IMR-90 (cell line): Measurements from ENCODE around the gene TEX48.

Experiments
- CEBPB ChIP-seq: IDR thresholded peaks from 2 replicates; pipeline ENCODE4 v1.6.1; 2012; ENCODE audit warnings: low read depth, low read length, improper control_type of control experiment
- CTCF ChIP-seq: conservative IDR thresholded peaks from 2 replicates; pipeline ENCODE4 v1.5.1; 2012; ENCODE audit warnings: mild to moderate bottlenecking, low read depth, low read length, improper control_type of control experiment
- ELK1 ChIP-seq: fragments of 150-350 bp; IDR thresholded peaks from 2 replicates; pipeline ENCODE4 v1.6.1; 2016; ENCODE audit warnings: low read depth, mild to moderate bottlenecking, low read length, moderate library complexity, borderline replicate concordance
- FOS ChIP-seq: fragments of 150-350 bp; IDR thresholded peaks from 2 replicates; pipeline ENCODE4 v1.6.1; 2016; ENCODE audit warnings: low read depth, low read length
- MAFK ChIP-seq: IDR thresholded peaks from 2 replicates; pipeline ENCODE4 v1.6.1; 2012; ENCODE audit warnings: low read depth, low read length, improper control_type of control experiment
- MXI1 ChIP-seq: IDR thresholded peaks from 2 replicates; pipeline ENCODE4 v1.6.1; 2012; ENCODE audit warnings: low read depth, mild to moderate bottlenecking, low read length, moderate library complexity, borderline replicate concordance
- NFE2L2 ChIP-seq: fragments of 150-350 bp; IDR thresholded peaks from 2 replicates; pipeline ENCODE4 v1.6.1; 2016; ENCODE audit warnings: low read depth, mild to moderate bottlenecking, low read length
- POLR2A ChIP-seq: IDR thresholded peaks from 2 replicates; pipeline ENCODE4 v1.6.1; 2012; ENCODE audit warnings: mild to moderate bottlenecking, low read depth, low read length
- RAD21 ChIP-seq: IDR thresholded peaks from 2 replicates; pipeline ENCODE4 v1.6.1; 2012; ENCODE audit warnings: low read length, improper control_type of control experiment
- RFX5 ChIP-seq: IDR thresholded peaks from 2 replicates; pipeline ENCODE4 v1.8.0; 2012; ENCODE audit warnings: low read depth, mild to moderate bottlenecking, low read length, moderate library complexity
- SMC3 ChIP-seq: fragments of 150-350 bp; IDR thresholded peaks from 2 replicates; pipeline ENCODE4 v1.6.1; 2016; ENCODE audit warnings: low read depth, mild to moderate bottlenecking, antibody characterized with exemption, low read length, moderate library complexity
- USF2 ChIP-seq: fragments of 150-350 bp; IDR thresholded peaks from 2 replicates; pipeline ENCODE4 v1.6.1; 2017; ENCODE audit warnings: mild to moderate bottlenecking, antibody characterized with exemption, low read length, low read depth

GRCh38 chr9:114677418-114677817, 4.6 kb downstream of the TEX48 start:
- TF ChIP-seq CTCF (no peak), POLR2A (no peak), CEBPB (peak; percentile 67), RFX5 (no peak), USF2 (peak; percentile 40; the same call in 1 of the 2 replicates), NFE2L2 (peak; percentile 89), MXI1 (no peak), ELK1 (no peak), MAFK (peak; percentile 39; the same call in 1 of the 2 replicates), RAD21 (no peak), FOS (peak; percentile 96), SMC3 (no peak)
